Adipocyte (in vitro differentiated cells): ENCODE measurements around the gene SASH3.

Source experiments
- DNase-seq: peaks from one replicate; pipeline ENCODE4 v3.0.0-alpha.2; 2015; ENCODE audit warnings: low read depth
- H3K27me3 ChIP-seq: replicated peaks from 2 replicates; pipeline ENCODE4 v1.7.0; 2013; ENCODE audit warnings: mild to moderate bottlenecking, low read length, moderate library complexity; ENCODE audit not compliant: control insufficient read depth, insufficient read depth
- H3K36me3 ChIP-seq: 2 replicates; pipeline ENCODE4 v1.7.0; 2013; ENCODE audit warnings: low read length, mild to moderate bottlenecking, moderate library complexity; ENCODE audit not compliant: control insufficient read depth, insufficient read depth, severe bottlenecking
- H3K4me1 ChIP-seq: 2 replicates; pipeline ENCODE4 v1.7.0; 2013; ENCODE audit warnings: mild to moderate bottlenecking, low read length, moderate library complexity; ENCODE audit not compliant: control insufficient read depth, insufficient read depth
- H3K4me3 ChIP-seq: 2 replicates; pipeline ENCODE4 v1.7.0; 2013; ENCODE audit warnings: mild to moderate bottlenecking, low read length, moderate library complexity
- H3K9ac ChIP-seq: 2 replicates; pipeline ENCODE4 v1.7.0; 2013; ENCODE audit warnings: mild to moderate bottlenecking, low read length, moderate library complexity
- H3K9me3 ChIP-seq: 2 replicates; pipeline ENCODE4 v1.7.0; 2013; ENCODE audit warnings: mild to moderate bottlenecking, low read length, moderate library complexity; ENCODE audit not compliant: control insufficient read depth

Gene SASH3

GRCh38 chrX:129777218-129778030, 2.3 kb upstream of the SASH3 start:
- Histone ChIP-seq H3K4me3 (no peak overlapping the region), H3K4me1 (no peaks in the 10 kb centered on the region), H3K27me3 (peaks cover 16% of the 10 kb centered on the region), H3K9ac (no peak overlapping the region), H3K36me3 (no peaks in the 10 kb centered on the region), H3K9me3 (no peaks in the 10 kb centered on the region)
- no peak for DNase-seq

DNA sequence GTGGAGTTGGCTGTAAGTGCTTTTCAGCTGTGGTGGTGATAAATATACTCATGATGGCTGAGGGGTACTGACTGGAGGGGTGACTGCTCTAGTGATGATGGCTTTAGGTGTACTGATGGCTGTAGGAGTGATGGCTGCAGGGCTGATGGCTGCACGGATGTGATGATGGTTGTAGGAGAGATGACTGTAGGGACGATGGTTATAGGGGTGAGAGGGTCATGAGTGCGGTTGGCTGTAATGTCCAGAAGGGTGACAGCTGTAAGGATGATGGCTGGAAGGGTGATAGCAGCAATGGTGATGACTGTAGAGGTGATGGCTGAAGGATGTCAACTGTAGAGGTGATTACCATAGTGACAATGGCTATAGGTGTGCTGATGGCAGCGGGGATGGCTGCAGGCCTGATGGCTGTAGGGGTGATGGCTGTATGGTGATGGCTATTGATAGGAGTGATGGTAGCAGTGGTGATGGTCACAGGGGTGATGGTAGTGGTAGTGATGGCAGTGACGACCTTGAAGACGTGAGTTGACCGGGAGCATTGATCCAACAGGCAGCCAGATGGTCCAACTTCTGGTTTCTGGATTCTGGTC, 570 bp upstream of the SASH3 start:
- DNase-seq, result no peak
- no peak overlapping the region for H3K4me3 ChIP-seq
- no peaks in the 10 kb centered on the region for H3K36me3 ChIP-seq
- H3K9me3 ChIP-seq, result no peaks in the 10 kb centered on the region
- H3K4me1 ChIP-seq, result no peaks in the 10 kb centered on the region
- peaks cover 25% of the 10 kb centered on the region for H3K27me3 ChIP-seq
- no peak overlapping the region for H3K9ac ChIP-seq

DNA sequence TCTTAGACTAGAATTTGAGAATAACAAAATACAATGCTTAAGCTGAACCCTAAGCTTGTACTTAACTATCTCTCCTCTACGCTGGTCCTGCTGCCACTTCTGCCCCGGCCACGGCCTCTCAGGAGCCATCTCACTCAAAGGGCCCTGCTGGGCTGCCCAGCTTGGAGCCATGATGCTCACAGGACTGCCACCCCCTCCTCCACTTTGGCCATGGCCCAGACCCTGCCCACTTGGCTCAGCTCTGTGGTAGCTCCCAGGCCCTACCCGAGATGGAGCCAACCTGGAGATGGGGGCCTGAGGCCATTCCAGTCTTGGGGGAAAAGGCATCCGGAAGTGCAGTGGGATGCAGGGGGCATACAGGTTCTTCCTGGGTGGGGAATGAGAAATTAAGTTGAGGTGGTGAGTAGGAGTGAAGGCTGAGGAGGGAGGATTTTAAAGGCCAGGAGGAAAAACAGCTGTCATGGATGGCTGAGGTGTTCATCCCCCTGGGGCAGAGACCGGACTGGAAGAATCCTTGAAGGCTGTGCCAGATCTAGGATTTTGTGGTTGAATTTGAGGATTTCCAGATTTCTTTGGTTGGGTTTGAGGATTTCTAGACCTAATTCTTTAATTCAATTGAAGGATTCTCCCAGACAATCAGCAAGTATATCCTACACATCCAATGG, 824 bp downstream of the SASH3 start:
- DNase-seq, result no peak
- Histone ChIP-seq H3K4me3 (no peak overlapping the region), H3K9ac (no peak overlapping the region)

DNA sequence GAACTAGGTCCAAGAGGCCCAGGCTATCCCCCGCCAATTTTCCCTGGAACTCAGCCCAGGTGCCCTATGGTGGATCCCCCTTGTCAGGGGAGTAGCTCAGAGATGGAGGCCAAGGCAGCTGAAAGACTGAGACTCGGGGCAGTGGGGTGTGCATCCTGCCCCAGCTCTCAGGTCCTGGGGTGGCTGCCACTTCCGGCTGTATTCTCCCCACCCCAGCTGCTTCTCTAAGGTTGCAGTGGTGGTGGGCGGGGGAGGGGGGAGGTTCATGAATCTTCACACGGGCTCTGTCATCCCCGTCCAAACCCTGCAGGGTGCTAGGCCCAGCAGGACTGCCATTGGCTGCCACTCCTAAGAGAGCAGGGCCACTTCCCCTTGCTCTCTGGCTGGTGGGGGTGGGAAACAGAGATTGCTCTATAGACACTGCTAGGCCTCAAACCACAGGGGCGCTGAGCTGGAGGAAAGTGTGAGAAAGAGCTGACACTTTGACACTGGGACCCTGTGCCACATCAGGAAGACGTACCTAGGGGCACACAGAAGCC, 1.5 kb downstream of the SASH3 start:
- H3K4me3 ChIP-seq, result no peak overlapping the region
- peaks cover 21% of the 10 kb centered on the region for H3K27me3 ChIP-seq
- no peak overlapping the region for H3K9ac ChIP-seq
- H3K9me3 ChIP-seq, result no peaks in the 10 kb centered on the region
- no peaks in the 10 kb centered on the region for H3K36me3 ChIP-seq
- no peaks in the 10 kb centered on the region for H3K4me1 ChIP-seq
- DNase-seq, result no peak

More for the DNA sequence above, 824 bp downstream of the SASH3 start:
- Histone ChIP-seq H3K4me1 (no peaks in the 10 kb centered on the region), H3K27me3 (peaks cover 21% of the 10 kb centered on the region), H3K9me3 (no peaks in the 10 kb centered on the region), H3K36me3 (no peaks in the 10 kb centered on the region)

- H3K4me1 ChIP-seq, result no peaks in the 10 kb centered on the region
- no peak for DNase-seq
Observed at GRCh38 chrX:129781680-129782495, 2.1 kb downstream of the SASH3 start.

GRCh38 chrX:129782706-129783105, 3.0 kb downstream of the SASH3 start:
- Histone ChIP-seq H3K9me3 (no peaks in the 10 kb centered on the region), H3K4me1 (no peaks in the 10 kb centered on the region)

More at GRCh38 chrX:129781680-129782495, 2.1 kb downstream of the SASH3 start:
- Histone ChIP-seq H3K9ac (no peak overlapping the region), H3K4me3 (no peak overlapping the region), H3K36me3 (no peaks in the 10 kb centered on the region), H3K9me3 (no peaks in the 10 kb centered on the region), H3K27me3 (peaks cover 21% of the 10 kb centered on the region)

DNA sequence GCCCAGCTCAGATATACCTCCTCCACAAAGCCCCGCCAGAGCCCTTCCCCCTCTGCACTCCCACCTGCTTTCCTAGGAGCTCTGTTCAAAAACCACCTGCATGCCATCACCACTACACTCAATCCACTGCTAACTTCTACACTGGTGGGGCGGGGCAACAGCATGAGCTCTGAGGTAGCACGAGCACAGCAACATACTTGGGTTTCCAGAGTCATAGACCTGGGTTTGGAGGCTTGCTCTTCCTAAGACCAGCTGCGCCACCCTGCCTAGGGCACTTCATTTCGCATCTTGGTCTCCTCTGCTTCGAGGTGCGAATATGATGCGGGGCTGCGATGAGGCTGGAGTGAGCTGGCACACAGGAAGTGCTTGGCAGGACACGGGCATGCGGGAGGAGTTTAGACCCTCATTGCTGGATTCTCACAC, 3.6 kb downstream of the SASH3 start:
- no peak overlapping the region for H3K4me3 ChIP-seq
- H3K9ac ChIP-seq, result no peak overlapping the region
- no peaks in the 10 kb centered on the region for H3K9me3 ChIP-seq
- no peaks in the 10 kb centered on the region for H3K36me3 ChIP-seq
- no peaks in the 10 kb centered on the region for H3K4me1 ChIP-seq
- H3K27me3 ChIP-seq, result peaks cover 27% of the 10 kb centered on the region
- DNase-seq, result no peak

More at GRCh38 chrX:129782706-129783105, 3.0 kb downstream of the SASH3 start:
- no peak for DNase-seq
- peaks cover 26% of the 10 kb centered on the region for H3K27me3 ChIP-seq
- no peaks in the 10 kb centered on the region for H3K36me3 ChIP-seq
- H3K4me3 ChIP-seq, result no peak overlapping the region
- no peak overlapping the region for H3K9ac ChIP-seq

- DNase-seq, result no peak
- Histone ChIP-seq H3K9me3 (no peaks in the 10 kb centered on the region), H3K4me1 (no peaks in the 10 kb centered on the region), H3K4me3 (no peak overlapping the region), H3K36me3 (no peaks in the 10 kb centered on the region), H3K9ac (no peak overlapping the region), H3K27me3 (peaks cover 27% of the 10 kb centered on the region)
Observed at GRCh38 chrX:129784371-129784770, 4.6 kb downstream of the SASH3 start.

- H3K27me3 ChIP-seq, result peaks cover 27% of the 10 kb centered on the region
- no peaks in the 10 kb centered on the region for H3K36me3 ChIP-seq
- H3K4me3 ChIP-seq, result no peak overlapping the region
- no peaks in the 10 kb centered on the region for H3K9me3 ChIP-seq
- DNase-seq, result no peak
- H3K4me1 ChIP-seq, result no peaks in the 10 kb centered on the region
- H3K9ac ChIP-seq, result no peak overlapping the region
Observed at GRCh38 chrX:129785160-129785947, 5.6 kb downstream of the SASH3 start.

DNA sequence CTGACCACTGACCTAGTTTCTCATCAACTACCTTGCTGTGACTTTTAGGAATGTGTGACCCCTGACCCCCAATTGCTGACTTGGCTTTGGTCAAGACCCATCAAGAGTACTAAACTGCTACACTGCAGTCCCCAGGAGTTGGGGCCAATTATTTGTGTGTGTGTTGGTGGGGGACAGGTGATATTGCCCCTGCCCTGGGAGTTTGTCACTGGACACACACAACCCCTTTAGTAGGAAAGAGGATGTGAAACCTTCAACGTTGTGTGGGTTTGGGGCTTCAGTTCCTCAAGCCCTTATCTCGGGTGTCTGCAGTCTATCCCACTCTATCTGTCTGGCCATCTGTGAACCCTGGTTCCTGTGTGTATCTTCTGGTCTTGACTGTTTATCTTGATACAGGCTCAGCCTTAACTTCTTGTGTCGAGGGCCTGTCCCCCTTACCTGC, 6.5 kb downstream of the SASH3 start:
- no peak for DNase-seq
- H3K4me1 ChIP-seq, result no peaks in the 10 kb centered on the region
- no peaks in the 10 kb centered on the region for H3K9me3 ChIP-seq

More for the DNA sequence above, 6.5 kb downstream of the SASH3 start:
- Histone ChIP-seq H3K27me3 (peaks cover 27% of the 10 kb centered on the region), H3K4me3 (no peak overlapping the region), H3K36me3 (no peaks in the 10 kb centered on the region), H3K9ac (no peak overlapping the region)
